H1 (cell line): ENCODE measurements around the gene ZNF654. TPM values are rescaled to one million over a fixed set of nuclear protein-coding genes. Genes with fewer than 3 reads are reported as not detected.

Experiments
- CTCF ChIA-PET: fragments of 300-600 bp; sonication (Branson Sonifier 250); formaldehyde crosslinking; loops from one replicate; lab custom pipeline; 2021; ENCODE audit not compliant: partially characterized antibody; lab: Charles Lee
- POLR2A ChIA-PET: fragments of 300-600 bp; sonication (Branson Sonifier 250); formaldehyde crosslinking; loops from one replicate; lab custom pipeline; 2021; ENCODE audit warnings: inconsistent platforms; ENCODE audit not compliant: partially characterized antibody; lab: Charles Lee
- DNase-seq, 2 experiments: peaks; one replicate each; pipeline versions ENCODE4 v3.0.0 to v3.0.0-alpha.2; 2010 to 2022; ENCODE audit warnings: low spot score in 2 of 2, low read depth in 1 of 2, mixed read lengths in 1 of 2
- FAIRE-seq: peaks from 2 replicates; lab custom pipeline; 2011; peaks lifted over from hg19 to GRCh38; lab: Jason Lieb, UNC
- H2AFZ ChIP-seq: 2 replicates; pipeline ENCODE4 v1.8.1; 2012; ENCODE audit warnings: low read length, inconsistent platforms
- H2AK5ac ChIP-seq: 2 replicates; pipeline ENCODE4 v1.6.1; 2013; ENCODE audit warnings: low read depth, low read length
- H2BK120ac ChIP-seq: replicated peaks from 2 replicates; pipeline ENCODE3; 2013; ENCODE audit warnings: low read depth, low read length, inconsistent platforms
- H2BK12ac ChIP-seq: 2 replicates; pipeline ENCODE4 v1.6.1; 2013; ENCODE audit warnings: low read depth, low read length
- H2BK15ac ChIP-seq: 2 replicates; pipeline ENCODE4 v1.6.1; 2013; ENCODE audit warnings: low read length
- H2BK20ac ChIP-seq: 2 replicates; pipeline ENCODE4 v1.6.1; 2013; ENCODE audit warnings: low read length
- H2BK5ac ChIP-seq: 2 replicates; pipeline ENCODE4 v1.6.1; 2013; ENCODE audit warnings: low read depth, low read length
- H3K14ac ChIP-seq: 2 replicates; pipeline ENCODE4 v1.6.1; 2013; ENCODE audit warnings: inconsistent platforms; ENCODE audit not compliant: insufficient read length
- H3K18ac ChIP-seq: 2 replicates; pipeline ENCODE4 v1.6.1; 2013; ENCODE audit warnings: low read length; ENCODE audit errors: extremely low read depth
- H3K23ac ChIP-seq: 2 replicates; pipeline ENCODE4 v1.6.1; 2013; ENCODE audit warnings: inconsistent platforms; ENCODE audit not compliant: insufficient read length
- H3K23me2 ChIP-seq: 2 replicates; pipeline ENCODE4 v1.6.1; 2013; ENCODE audit warnings: low read depth, low read length
- H3K27ac ChIP-seq: 2 replicates; pipeline ENCODE4 v1.6.1; 2011; ENCODE audit warnings: low read depth, low read length, inconsistent platforms
- H3K27me3 ChIP-seq, 4 experiments: replicated peaks in 1 of 4; 1 replicate in 1 of 4; 2 replicates in 3 of 4; pipeline versions ENCODE4 v1.6.1 to v1.8.1; 2011 to 2013; ENCODE audit warnings: low read length in 3 of 4, mild to moderate bottlenecking in 3 of 4, inconsistent platforms in 2 of 4, mixed read lengths in 2 of 4, moderate library complexity in 1 of 4; ENCODE audit not compliant: control insufficient read depth in 3 of 4, insufficient read depth in 3 of 4; ENCODE audit errors: extremely low read depth in 1 of 4
- H3K36me3 ChIP-seq, 4 experiments: 2 replicates each; pipeline versions ENCODE4 v1.6.1 to v1.8.1; 2011 to 2013; ENCODE audit warnings: mild to moderate bottlenecking in 4 of 4, low read length in 3 of 4, moderate library complexity in 2 of 4, control low read depth in 1 of 4, inconsistent platforms in 1 of 4; ENCODE audit not compliant: insufficient read depth in 4 of 4, control insufficient read depth in 2 of 4
- H3K4ac ChIP-seq: replicated peaks from 2 replicates; pipeline ENCODE3; 2013; ENCODE audit warnings: low read length, low read depth, mixed read lengths, inconsistent platforms; ENCODE audit not compliant: insufficient read length
- H3K4me1 ChIP-seq, 4 experiments: replicated peaks in 1 of 4; 1 replicate in 1 of 4; 2 replicates in 3 of 4; pipeline versions ENCODE4 v1.6.1 to v1.8.1; 2011 to 2013; ENCODE audit warnings: low read length in 3 of 4, inconsistent platforms in 2 of 4, mixed read lengths in 1 of 4; ENCODE audit not compliant: insufficient read depth in 4 of 4, control insufficient read depth in 3 of 4
- H3K4me2 ChIP-seq, 2 experiments: 2 replicates each; pipeline versions ENCODE4 v1.6.1 to v1.8.1; 2011 to 2013; ENCODE audit warnings: low read depth in 2 of 2, low read length in 2 of 2, control low read depth in 1 of 2, inconsistent platforms in 1 of 2, mild to moderate bottlenecking in 1 of 2; ENCODE audit not compliant: insufficient read depth in 1 of 2
- H3K4me3 ChIP-seq, 4 experiments: fragments of 200-600, 300-600 bp in 1 of 4; sonication (generic), shearing (Covaris generic), sonication (Bioruptor Twin) in 1 of 4; 2 replicates each; pipeline versions ENCODE4 v1.5.1 to v1.8.1; 2011 to 2016; ENCODE audit warnings: low read length in 4 of 4, low read depth in 3 of 4, control low read depth in 2 of 4, inconsistent platforms in 2 of 4, mild to moderate bottlenecking in 2 of 4, mixed read lengths in 1 of 4, moderate library complexity in 1 of 4; ENCODE audit not compliant: insufficient read depth in 2 of 4; ENCODE audit errors: extremely low read depth in 1 of 4
- H3K56ac ChIP-seq: replicated peaks from 2 replicates; pipeline ENCODE3; 2013; ENCODE audit warnings: low read depth, mild to moderate bottlenecking, mixed read lengths, low read length, inconsistent platforms; ENCODE audit not compliant: insufficient read length
- H3K79me1 ChIP-seq: 2 replicates; pipeline ENCODE4 v1.6.1; 2013; ENCODE audit warnings: low read depth, low read length, control low read depth
- H3K79me2 ChIP-seq, 2 experiments: 2 replicates each; pipeline versions ENCODE4 v1.6.1 to v1.8.1; 2012 to 2013; ENCODE audit warnings: low read length in 2 of 2, mild to moderate bottlenecking in 2 of 2, inconsistent platforms in 1 of 2; ENCODE audit not compliant: insufficient read depth in 2 of 2, control insufficient read depth in 1 of 2
- H3K9ac ChIP-seq, 4 experiments: replicated peaks in 1 of 4; 1 replicate in 1 of 4; 2 replicates in 3 of 4; pipeline versions ENCODE4 v1.6.1 to v1.8.1; 2011 to 2013; ENCODE audit warnings: low read depth in 3 of 4, low read length in 3 of 4, control low read depth in 2 of 4, mild to moderate bottlenecking in 2 of 4, moderate library complexity in 2 of 4, inconsistent platforms in 1 of 4; ENCODE audit errors: extremely low read depth in 1 of 4
- H3K9me3 ChIP-seq, 2 experiments: 2 replicates each; pipeline versions ENCODE4 v1.6.1 to v1.8.1; 2012 to 2013; ENCODE audit warnings: mild to moderate bottlenecking in 2 of 2, moderate library complexity in 2 of 2, control low read depth in 1 of 2, inconsistent platforms in 1 of 2, low read depth in 1 of 2, low read length in 1 of 2, mixed read lengths in 1 of 2; ENCODE audit not compliant: insufficient read depth in 2 of 2
- H4K20me1 ChIP-seq, 2 experiments: replicated peaks in 1 of 2; 2 replicates each; pipeline versions ENCODE3 to v1.8.1; 2011 to 2013; ENCODE audit warnings: inconsistent platforms in 2 of 2, low read length in 2 of 2, mild to moderate bottlenecking in 1 of 2; ENCODE audit not compliant: insufficient read depth in 2 of 2, control insufficient read depth in 1 of 2
- H4K5ac ChIP-seq: 2 replicates; pipeline ENCODE4 v1.6.1; 2013; ENCODE audit warnings: low read length, low read depth, mixed read lengths, inconsistent platforms; ENCODE audit not compliant: insufficient read length
- H4K8ac ChIP-seq: 2 replicates; pipeline ENCODE4 v1.8.0; 2013; ENCODE audit warnings: mild to moderate bottlenecking, moderate library complexity, low read length, inconsistent platforms; ENCODE audit not compliant: insufficient read depth; ENCODE audit errors: extremely low read depth
- H4K91ac ChIP-seq: replicated peaks from 2 replicates; pipeline ENCODE3; 2013; ENCODE audit warnings: low read length, mixed read lengths, inconsistent platforms; ENCODE audit not compliant: insufficient read length
- ATF3 ChIP-seq: IDR thresholded peaks from 2 replicates; pipeline ENCODE4 v1.6.1; 2011; ENCODE audit warnings: low read depth, mild to moderate bottlenecking, low read length; ENCODE audit not compliant: insufficient read depth
- CHD2 ChIP-seq: IDR thresholded peaks from 2 replicates; pipeline ENCODE4 v1.6.1; 2012; ENCODE audit warnings: low read length, improper control_type of control experiment
- CTCF ChIP-seq, 3 experiments: IDR thresholded peaks; 1 replicate in 2 of 3; 2 replicates in 1 of 3; pipeline versions ENCODE4 v1.5.1 to v1.6.1; 2011; ENCODE audit warnings: low read length in 3 of 3, mild to moderate bottlenecking in 3 of 3, inconsistent platforms in 2 of 3, low read depth in 1 of 3, moderate library complexity in 1 of 3; ENCODE audit not compliant: insufficient read depth in 1 of 3; ENCODE audit errors: control extremely low read depth in 1 of 3
- MAFK ChIP-seq: IDR thresholded peaks from 2 replicates; pipeline ENCODE4 v1.6.1; 2012; ENCODE audit warnings: low read depth, mild to moderate bottlenecking, improper control_type of control experiment, low read length
- NANOG ChIP-seq: IDR thresholded peaks from 2 replicates; pipeline ENCODE4 v1.6.1; 2011; ENCODE audit warnings: low read length, low read depth, mild to moderate bottlenecking, inconsistent platforms; ENCODE audit not compliant: insufficient read depth, poor library complexity, severe bottlenecking
- SAP30 ChIP-seq: fragments of 300-600 bp; sonication (generic); IDR thresholded peaks from 2 replicates; pipeline ENCODE4 v1.7.1; 2012; ENCODE audit warnings: low read length, moderate library complexity, mild to moderate bottlenecking, inconsistent platforms; ENCODE audit not compliant: insufficient read depth, insufficient replicate concordance
- SIRT6 ChIP-seq: IDR thresholded peaks from one replicate; pipeline ENCODE4 v1.7.1; 2012; ENCODE audit warnings: low read length, inconsistent platforms
- SP1 ChIP-seq: IDR thresholded peaks from 2 replicates; pipeline ENCODE4 v1.6.1; 2011; ENCODE audit warnings: low read depth, low read length
- SP4 ChIP-seq: IDR thresholded peaks from 2 replicates; pipeline ENCODE4 v1.6.1; 2012; ENCODE audit warnings: low read length, inconsistent platforms
- TBP ChIP-seq: IDR thresholded peaks from 2 replicates; pipeline ENCODE4 v1.6.1; 2011; ENCODE audit warnings: low read depth, low read length, improper control_type of control experiment
- ZNF274 ChIP-seq: IDR thresholded peaks from 2 replicates; pipeline ENCODE4 v1.7.0; 2012; ENCODE audit warnings: low read length, borderline replicate concordance; ENCODE audit errors: extremely low read depth
- WGBS, 2 experiments: shearing (Covaris generic) in 1 of 2; methylation state at CpG; one replicate each; pipeline versions ENCODE4 v1.1.6 to v1.1.7; 2013 to 2015; ENCODE audit warnings: low lambda C conversion rate in 2 of 2, mixed read lengths in 2 of 2, inconsistent platforms in 1 of 2, low coverage in 1 of 2, missing lambda C conversion rate in 1 of 2; ENCODE audit not compliant: insufficient replicate concordance in 2 of 2, insufficient coverage in 1 of 2, insufficient read length in 1 of 2; ENCODE audit errors: extremely low coverage in 1 of 2, missing lambda C conversion rate in 1 of 2; 5-methylcytosine and 5-hydroxymethylcytosine counted together
- polyA plus RNA-seq, 7 experiments: library from polyadenylated mRNA; depleted of rRNA in 3 of 7; stranded (reverse) in 5 of 7; unstranded in 2 of 7; fragments of >200 nt in 5 of 7; fragments of 200-250 nt in 2 of 7; gene quantifications; 1 replicate in 5 of 7; 2 replicates in 1 of 7; 4 replicates in 1 of 7; pipeline versions ENCODE4 v1.2.1 to v1.2.3, GENCODE V29; 2011 to 2013; ENCODE audit warnings: missing spikeins in 2 of 7, mixed read lengths in 2 of 7
- total RNA-seq: library from RNA; stranded (reverse); fragmentation: NEBNext Ultra II Directional; extraction: Animal tissue kit (Norgen Biotek cat#: 25700); gene quantifications from 2 replicates; pipeline ENCODE4 v1.2.1, GENCODE V29; 2021

ZNF654 gene
- total and polyA plus RNA-seq, 2 of the 8 experiments (the other 6 are each of a cell fraction or from before 2014, with no cell fraction given): 0.47 to 5.3 TPM

GRCh38 chr3:88075072-88075471 lies 16.0 kb downstream of the ZNF654 start:
- no peak overlapping the region for H2BK12ac ChIP-seq
- H3K4me3 ChIP-seq: no peak overlapping the region
- no peak overlapping the region for H4K8ac ChIP-seq
- H3K23me2 ChIP-seq: no peaks in the 10 kb centered on the region
- peak overlapping the region in 1 of 4 experiments; percentile 34; a peak in 1 of 7 replicates for H3K9ac ChIP-seq
- H3K36me3 ChIP-seq: no peaks in the 10 kb centered on the region
- WGBS, 2 experiments: 90% methylated on average over 2 of the region's 2 CpGs; no CpG with 5 or more reads in 1 of the 2 experiments
- no peak overlapping the region for H2BK15ac ChIP-seq
- no peak overlapping the region for H2BK120ac ChIP-seq
- H2AFZ ChIP-seq: no peak overlapping the region
- H4K91ac ChIP-seq: no peak overlapping the region
- no peak overlapping the region for H3K56ac ChIP-seq
- H3K14ac ChIP-seq: no peak overlapping the region
- no peak overlapping the region for H3K27ac ChIP-seq
- no peaks in the 10 kb centered on the region for H4K20me1 ChIP-seq
- no peak overlapping the region for H4K5ac ChIP-seq
- FAIRE-seq (no peak), DNase-seq (no peak)
- H3K4ac ChIP-seq: no peak overlapping the region
- H3K27me3 ChIP-seq: peaks cover 0 to 1% (median 0%) of the 10 kb centered on the region in 4 experiments; a peak in 1 of 7 replicates
- H3K23ac ChIP-seq: no peak overlapping the region
- ChIA-PET POLR2A (no interaction called here), CTCF (interaction anchor here (1.8 kb wide), 1 partner anchor 38 kb away, joined by 4 read pairs; no protein-coding TSS in a partner anchor)
- no peaks in the 10 kb centered on the region for H3K79me1 ChIP-seq
- H3K18ac ChIP-seq: no peak overlapping the region
- H2BK5ac ChIP-seq: no peak overlapping the region
- H2AK5ac ChIP-seq: no peak overlapping the region
- H2BK20ac ChIP-seq: no peak overlapping the region
- H3K79me2 ChIP-seq: peaks cover 0 to 33% of the 10 kb centered on the region in 2 experiments; a peak in 2 of 4 replicates
- no peak overlapping the region for H3K4me2 ChIP-seq
- H3K9me3 ChIP-seq: no peaks in the 10 kb centered on the region
- H3K4me1 ChIP-seq: no peaks in the 10 kb centered on the region
- no peak for TF ChIP-seq TBP
- TF ChIP-seq CTCF (IDR thresholded peaks at IDR 0.05; ENCODE audit: control extremely low read depth in 1 of 3, insufficient read depth in 1 of 3, low read depth in 1 of 3, low read length in 3 of 3): no peak
- no peak for TF ChIP-seq SP1
- TF ChIP-seq NANOG: no peak
- no peak for TF ChIP-seq SP4
- no peak for TF ChIP-seq SIRT6
- no peak for TF ChIP-seq SAP30
- TF ChIP-seq ATF3: no peak
- no peak for TF ChIP-seq MAFK
- no peak for TF ChIP-seq ZNF274
- no peak for TF ChIP-seq CHD2
